Skin epidermis (tissue), 12 donors: ENCODE data around the gene NKX2-4.
"Not testable (repeated sequence)": the region's sequence is repeated elsewhere in the genome, so short reads cannot be mapped to it uniquely, and the experiment has no call there.

Source experiments
- H3K27ac ChIP-seq, 21 experiments: fragments of 200-600 bp; sonication (generic) in 11 of 21; one replicate each; pipeline ENCODE4 v1.5.0; 2020; ENCODE audit warnings: mild to moderate bottlenecking in 3 of 21, inconsistent platforms in 2 of 21, moderate library complexity in 2 of 21
- H3K4me3 ChIP-seq, 7 experiments: fragments of 200-600 bp; sonication (generic) in 2 of 7; one replicate each; pipeline ENCODE4 v1.5.0; 2020; ENCODE audit warnings: inconsistent platforms in 2 of 7, mild to moderate bottlenecking in 2 of 7, moderate library complexity in 1 of 7

Gene NKX2-4

DNA sequence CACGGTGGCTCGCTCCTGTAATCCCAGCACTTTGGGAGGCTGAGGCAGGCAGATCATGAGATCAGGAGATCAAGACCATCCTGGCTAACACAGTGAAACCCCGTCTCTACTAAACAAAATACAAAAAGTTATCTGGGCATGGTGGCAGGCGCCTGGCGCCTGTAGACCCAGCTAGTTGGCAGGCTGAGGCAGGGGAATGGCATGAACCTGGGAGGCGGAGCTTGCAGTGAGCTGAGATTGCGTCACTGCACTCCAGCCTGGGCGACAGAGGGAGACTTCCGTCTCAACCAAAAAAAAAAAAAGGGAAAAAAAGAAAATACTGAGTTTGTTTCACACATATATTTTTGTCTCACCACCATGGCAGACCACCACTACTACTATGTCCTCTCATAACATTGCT, 31.1 kb downstream of the NKX2-4 start:
- H3K4me3 ChIP-seq = not testable (repeated sequence)

DNA sequence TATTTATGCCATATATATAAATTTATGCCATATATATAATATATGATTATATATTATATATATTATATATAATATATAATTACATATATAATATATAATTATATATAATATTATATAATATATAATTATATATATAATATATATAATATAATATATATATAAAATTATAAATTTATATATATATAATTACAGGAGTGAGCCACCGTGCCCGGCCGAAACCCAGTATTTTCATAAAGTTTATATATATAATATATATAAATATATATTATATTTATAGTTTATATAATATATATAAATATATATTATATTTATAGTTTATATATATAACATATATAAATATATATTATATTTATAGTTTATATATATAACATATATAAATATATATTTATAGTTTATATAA, 31.6 kb downstream of the NKX2-4 start:
- no peak overlapping the region for H3K4me3 ChIP-seq
- H3K27ac ChIP-seq = no peak overlapping the region

More for the DNA sequence above, 31.1 kb downstream of the NKX2-4 start:
- H3K27ac ChIP-seq = not testable (repeated sequence)

DNA sequence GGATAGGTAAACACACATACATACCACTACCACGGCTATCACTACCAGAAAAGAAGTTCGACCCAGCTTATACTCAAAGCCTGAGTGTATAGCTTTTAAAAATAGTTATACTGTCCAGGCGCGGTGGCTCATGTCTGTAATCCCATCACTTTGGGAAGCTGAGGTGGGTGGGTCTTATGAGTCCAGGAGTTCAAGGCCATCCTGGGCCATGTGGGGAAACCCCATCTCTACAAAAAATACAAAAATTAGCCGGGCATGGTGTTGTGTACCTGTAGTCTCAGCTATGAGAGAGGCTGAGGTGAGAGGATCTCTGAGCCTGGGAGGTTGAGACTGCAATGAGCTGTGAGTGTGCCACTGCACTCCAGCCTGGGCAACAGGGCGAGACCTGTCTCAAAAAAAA, 32.9 kb downstream of the NKX2-4 start:
- Histone ChIP-seq H3K4me3 (no peak overlapping the region), H3K27ac (no peak overlapping the region)

- Histone ChIP-seq H3K27ac (no peak overlapping the region), H3K4me3 (no peak overlapping the region)
Measured at GRCh38 chr20:21361266-21361665, 36.1 kb downstream of the NKX2-4 start.

DNA sequence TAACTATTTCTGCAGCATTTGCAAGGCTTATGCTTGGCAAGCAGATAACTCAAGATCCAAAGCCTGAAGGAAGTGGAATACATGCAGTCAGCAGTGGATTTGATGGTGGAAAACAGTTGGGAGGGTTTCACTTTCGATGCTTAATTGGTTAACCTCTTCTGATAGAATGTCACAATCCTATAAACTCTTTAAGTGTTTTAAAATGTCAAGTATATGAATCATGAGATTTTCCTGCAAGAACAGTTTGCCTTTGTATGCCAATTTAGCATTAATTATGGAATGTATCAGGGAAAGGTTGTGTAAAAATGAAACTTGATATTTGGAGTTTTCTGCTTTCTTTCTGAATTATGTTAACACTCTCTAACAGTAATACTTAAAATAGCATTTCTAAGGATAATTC, 36.6 kb downstream of the NKX2-4 start:
- Histone ChIP-seq H3K27ac (no peak overlapping the region), H3K4me3 (no peak overlapping the region)

GRCh38 chr20:21358737-21359136, 38.6 kb downstream of the NKX2-4 start:
- H3K27ac ChIP-seq = no peak overlapping the region

GRCh38 chr20:21357844-21358243, 39.5 kb downstream of the NKX2-4 start:
- Histone ChIP-seq H3K4me3 (no peak overlapping the region), H3K27ac (no peak overlapping the region)

More at GRCh38 chr20:21358737-21359136, 38.6 kb downstream of the NKX2-4 start:
- no peak overlapping the region for H3K4me3 ChIP-seq

DNA sequence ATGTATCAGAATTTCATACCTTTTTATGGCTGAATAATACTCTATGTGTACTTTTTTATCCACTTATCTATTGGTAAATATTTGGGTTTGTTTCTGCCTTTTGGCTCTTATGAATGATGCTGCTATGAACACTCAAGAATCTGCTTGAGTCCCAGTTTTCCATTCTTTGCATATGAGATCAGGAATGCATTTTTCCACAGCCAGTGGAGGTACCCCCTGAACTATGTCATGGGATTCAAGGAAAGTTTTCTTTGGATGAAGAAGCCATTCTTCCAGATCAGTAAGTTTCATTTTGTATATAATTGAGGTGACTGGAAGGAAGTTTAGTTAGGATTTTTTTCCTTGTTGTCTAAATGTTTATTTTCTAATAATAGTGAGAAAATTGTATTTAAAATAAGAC, 40.9 kb downstream of the NKX2-4 start:
- no peak overlapping the region for H3K4me3 ChIP-seq
- H3K27ac ChIP-seq = no peak overlapping the region

GRCh38 chr20:21355981-21356380, 41.3 kb downstream of the NKX2-4 start:
- Histone ChIP-seq H3K4me3 (no peak overlapping the region), H3K27ac (no peak overlapping the region)

- Histone ChIP-seq H3K27ac (no peak overlapping the region), H3K4me3 (no peak overlapping the region)
Measured at GRCh38 chr20:21353236-21353635, 44.1 kb downstream of the NKX2-4 start.

GRCh38 chr20:21352703-21353102, 44.6 kb downstream of the NKX2-4 start:
- Histone ChIP-seq H3K27ac (no peak overlapping the region), H3K4me3 (no peak overlapping the region)
